RKO (cell line): ENCODE measurements around the gene ADCK1.
"Not testable (repeated sequence)": the region's sequence is repeated elsewhere in the genome, so short reads cannot be mapped to it uniquely, and the experiment has no call there.

Experiments used
- DNase-seq: peaks from one replicate; pipeline ENCODE4 v3.0.0-alpha.2; 2016; ENCODE audit warnings: low spot score

Gene ADCK1

GRCh38 chr14:77955816-77956484 is 156.0 kb downstream of the ADCK1 start:
- DNase-seq: no peak

DNA sequence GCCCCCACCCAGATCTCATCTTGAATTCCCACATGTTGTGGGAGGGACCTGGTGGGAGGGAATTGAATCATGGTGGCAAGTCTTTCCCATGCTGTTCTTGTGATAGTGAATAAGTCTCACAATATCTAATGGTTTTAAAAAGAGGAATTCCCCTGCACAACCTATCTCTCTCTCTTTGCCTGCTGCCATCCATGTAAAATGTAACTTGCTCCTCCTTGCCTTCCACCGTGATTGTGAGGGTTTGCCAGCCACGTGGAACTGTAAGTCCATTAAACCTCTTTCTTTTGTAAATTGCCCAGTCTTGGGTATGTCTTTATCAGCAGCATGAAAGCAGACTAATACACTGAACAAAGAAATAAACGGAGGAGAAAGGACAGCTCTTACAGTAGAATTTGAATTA is 159.8 kb downstream of the ADCK1 start:
- not testable (repeated sequence) for DNase-seq

DNA sequence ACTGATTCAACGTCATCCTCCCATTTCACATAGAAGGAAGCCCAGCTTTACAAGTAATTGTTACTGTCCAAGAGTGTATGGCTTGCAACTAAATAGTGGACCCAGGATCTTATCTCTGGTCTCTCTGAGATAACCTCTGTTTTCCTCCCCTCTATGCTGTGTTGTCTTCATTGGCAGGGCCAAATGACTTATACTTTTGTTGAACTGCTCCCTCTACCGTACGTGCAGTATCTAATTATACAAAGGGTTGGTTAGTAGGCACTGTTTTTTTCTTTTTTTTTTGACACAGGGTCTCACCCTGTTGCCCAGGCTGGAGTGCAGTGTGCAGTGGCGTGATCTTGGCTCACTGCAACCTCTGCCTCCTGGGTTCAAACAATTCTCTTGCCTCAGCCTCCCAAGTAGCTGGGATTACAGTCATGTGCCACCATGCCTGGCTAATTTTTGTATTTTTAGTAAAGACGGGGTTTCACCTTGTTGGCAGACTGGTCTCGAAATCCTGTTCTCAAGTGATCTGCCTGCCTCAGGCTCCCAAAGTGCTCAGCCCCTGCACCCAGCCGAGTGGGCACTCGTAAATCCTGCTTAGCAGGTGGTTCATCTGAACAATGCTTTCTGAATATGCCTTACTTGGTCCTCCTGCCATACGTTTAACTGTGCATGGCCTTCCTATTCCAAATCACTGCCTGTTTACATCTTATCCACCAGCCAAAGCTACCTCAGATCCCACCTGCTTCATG is 162.1 kb downstream of the ADCK1 start:
- DNase-seq: no peak

DNA sequence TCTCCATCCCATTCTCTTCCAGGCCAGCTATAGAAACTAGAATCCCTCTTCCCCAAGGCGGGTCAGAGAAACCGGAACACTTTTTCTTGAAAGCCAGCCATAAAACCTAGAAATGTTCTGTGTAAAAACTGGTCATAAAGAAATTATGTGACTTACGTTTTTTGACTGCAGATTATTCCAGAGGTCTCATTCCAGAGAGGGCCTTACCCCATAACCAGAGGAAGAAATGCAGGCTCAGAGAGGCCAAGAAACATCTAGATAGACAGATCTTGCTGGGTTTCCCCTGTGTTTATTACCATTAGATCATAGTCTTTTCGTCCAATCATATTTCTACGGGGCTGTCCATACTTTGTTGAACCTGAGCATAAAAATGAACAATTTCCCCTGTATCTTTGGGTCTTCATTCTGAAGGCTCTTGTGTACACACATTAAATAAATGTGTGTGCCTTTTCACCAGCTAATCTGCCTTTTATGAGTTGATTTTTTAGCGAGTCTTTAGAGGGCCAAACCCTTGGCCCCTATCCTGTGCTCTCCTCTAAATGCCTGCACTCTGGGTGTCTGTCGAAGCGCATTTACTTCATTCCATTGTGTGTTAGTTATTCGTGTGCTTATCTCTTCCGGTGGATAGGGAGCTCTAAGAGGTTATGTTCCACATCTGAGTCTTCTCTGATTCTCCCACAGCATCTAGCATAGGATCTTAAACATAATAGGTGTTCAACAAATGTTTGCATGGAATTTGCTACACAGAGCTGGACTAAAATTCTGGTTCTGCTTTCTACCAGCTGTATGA is 163.0 kb downstream of the ADCK1 start:
- DNase-seq: no peak

DNA sequence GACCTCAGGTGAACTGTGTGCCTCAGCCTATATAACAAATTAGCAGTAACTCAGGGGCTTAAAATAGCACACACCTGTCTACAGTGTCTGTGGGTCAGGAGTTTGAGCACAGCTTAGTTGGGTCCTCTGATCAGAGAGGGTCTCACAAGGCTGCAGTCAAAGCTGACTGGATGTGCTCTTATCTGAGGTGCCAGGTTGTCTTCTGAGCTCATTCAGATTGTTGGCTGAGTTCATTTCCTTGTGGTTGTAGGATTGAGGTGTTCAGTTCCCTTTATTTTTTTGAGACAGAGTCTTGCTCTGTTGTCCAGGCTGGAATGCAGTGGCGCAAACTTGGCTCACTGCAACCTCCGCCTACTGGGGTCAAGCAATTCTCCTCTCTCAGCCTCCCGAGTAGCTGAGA is 164.7 kb downstream of the ADCK1 start:
- no peak for DNase-seq

GRCh38 chr14:77965050-77965449 is 165.1 kb downstream of the ADCK1 start:
- DNase-seq: no peak

DNA sequence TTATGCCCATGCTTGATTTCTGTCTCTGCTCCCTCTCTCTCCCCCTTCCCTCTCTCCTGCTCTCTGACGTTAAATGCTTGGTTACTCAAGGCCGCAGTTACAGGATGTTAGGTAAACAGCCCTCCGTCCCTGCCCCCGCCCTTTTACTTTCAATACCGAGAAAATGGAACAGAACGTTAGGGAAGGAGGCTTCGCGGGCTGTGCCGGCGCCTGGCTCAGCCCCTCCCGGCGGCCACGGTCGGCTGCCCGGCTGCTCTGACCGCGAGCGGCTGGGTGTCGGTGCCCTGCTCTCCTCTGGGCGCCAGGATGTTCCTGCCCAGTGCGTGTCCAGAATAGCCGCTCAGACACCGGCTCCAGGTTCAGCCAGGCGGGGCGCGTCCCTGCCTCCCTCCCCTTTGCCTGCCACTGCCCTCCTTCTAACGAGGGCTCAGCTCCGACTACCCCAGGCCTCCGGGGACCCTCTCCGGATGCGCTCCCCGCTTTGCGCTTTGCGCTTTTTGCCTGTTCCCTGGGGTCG is 166.1 kb downstream of the ADCK1 start:
- no peak for DNase-seq

GRCh38 chr14:77967110-77967509 is 167.2 kb downstream of the ADCK1 start:
- no peak for DNase-seq

- no peak for DNase-seq
These were observed 170.7 kb downstream of the ADCK1 start for GRCh38 chr14:77970646-77971045.

DNA sequence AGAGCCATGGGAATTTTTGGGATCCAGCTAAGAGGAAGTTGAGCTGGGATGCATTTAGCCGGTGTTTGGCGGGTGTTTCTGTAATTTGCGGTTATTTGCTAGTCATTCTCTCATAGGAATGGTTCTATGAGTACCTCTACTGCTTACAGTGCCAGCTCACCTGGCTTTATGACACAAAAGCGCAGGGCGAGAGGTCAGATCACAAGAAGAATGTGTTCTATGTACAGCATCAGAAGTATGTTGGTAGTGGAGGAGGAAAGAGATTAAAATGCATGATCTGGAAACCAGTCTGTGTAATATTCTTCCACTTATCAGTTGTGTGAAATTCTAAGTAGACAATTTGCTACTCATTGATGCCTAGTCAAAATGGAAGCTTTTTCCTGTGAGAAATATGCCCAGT is 173.3 kb downstream of the ADCK1 start:
- no peak for DNase-seq

DNA sequence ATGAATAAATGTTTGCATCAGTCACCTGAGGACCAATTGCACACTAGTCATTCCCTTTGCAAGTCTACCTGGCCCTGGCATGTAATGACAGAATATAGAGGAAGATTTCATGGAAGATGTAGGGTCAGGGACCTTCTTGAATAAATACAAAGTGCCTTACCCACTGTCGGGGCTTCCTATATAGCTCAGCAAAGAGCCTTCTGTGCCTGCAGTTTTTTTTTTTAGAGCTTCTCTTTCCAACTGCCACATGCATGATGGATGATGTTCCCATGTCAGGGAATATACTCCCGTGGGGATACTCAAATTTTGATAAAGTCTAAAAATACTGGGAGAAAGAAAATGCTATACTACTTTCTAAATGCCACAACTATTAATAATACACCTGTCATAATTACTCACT is 176.7 kb downstream of the ADCK1 start:
- DNase-seq: no peak

- DNase-seq: no peak
These were observed 179.3 kb downstream of the ADCK1 start for GRCh38 chr14:77979171-77979570.

DNA sequence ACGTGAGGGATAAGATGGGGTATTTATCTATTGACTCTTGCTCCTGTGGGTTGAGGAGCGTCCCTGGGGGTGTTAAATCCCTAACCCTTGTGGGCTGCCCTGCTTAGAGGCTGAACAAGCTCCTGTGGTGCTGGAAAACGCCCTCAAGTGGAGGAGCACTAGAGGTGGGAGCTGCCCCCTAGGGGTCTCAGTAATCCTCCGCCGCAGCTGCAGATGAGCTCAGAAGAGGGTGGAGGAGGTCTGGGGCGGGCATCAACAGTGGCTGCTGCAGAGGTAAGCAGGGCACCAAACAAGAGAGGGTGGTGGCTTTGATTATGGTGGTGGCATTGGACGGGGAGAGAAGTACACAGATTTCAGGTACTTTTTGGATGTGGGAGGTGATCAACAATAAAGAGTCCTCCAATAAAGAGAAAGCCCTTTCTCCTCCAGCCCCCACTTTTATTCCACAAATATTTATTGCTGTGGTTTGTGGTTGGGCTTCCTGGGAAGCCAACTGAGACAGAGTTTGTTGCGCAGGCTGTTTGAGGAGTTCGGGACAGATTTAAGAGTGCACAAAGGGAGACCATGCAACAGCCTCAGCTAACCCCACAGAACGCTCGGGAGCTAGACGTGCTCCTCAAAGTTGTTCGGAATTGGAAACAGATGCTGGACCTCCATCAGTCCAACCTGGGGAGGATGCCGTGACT is 179.9 kb downstream of the ADCK1 start:
- no peak for DNase-seq

DNA sequence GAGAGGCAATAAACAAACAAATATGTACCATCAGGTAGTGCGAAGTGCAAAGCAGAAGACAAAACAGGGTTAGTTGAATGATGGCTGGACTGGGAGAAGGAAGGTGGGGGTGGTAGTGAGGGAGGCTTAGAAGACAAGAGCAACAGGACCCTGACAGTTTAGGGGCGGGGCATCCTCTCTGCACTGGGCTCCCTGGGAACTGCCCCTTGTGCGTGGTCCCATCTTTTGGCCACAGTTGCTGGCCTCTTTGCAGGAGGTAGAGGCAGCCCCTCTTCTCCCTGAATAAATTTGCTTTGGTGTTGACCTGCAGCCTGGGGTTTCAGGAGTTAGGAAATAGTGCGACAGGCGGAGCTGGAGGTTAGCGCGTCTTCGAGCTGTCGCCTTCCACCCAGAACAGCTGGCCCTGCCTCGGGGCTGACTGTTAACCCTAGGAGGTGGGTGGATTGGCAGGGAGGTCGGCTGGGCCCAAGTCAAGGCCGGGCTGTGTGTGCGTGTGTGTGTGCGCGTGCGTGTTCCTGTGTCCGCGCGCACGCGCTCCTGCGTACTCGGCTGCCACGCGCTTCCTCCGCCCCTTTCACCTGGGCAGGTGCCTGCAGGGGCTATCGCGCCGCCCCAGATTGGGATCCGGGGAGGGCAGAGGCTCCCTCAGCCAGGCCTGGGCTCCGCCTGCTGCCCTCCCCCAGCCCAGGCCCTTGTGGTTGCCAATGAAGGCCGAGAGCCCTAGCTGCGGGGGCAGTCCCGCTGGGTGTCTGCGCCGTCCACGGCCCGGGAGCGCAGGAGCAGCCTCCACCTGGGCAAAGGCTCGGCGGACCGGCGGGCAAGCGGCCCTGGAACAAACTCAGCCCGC is 180.8 kb downstream of the ADCK1 start:
- DNase-seq: no peak
